HEK293T (cell line): Measurements from ENCODE around the gene MDK.

Source experiments
- ARNT ChIP-seq: fragments of 450-650 bp; IDR thresholded peaks from 2 replicates; pipeline ENCODE4 v1.6.1; 2017; ENCODE audit warnings: mild to moderate bottlenecking
- BHLHE40 ChIP-seq: fragments of 450-650 bp; IDR thresholded peaks from 2 replicates; pipeline ENCODE4 v1.6.1; 2016; ENCODE audit warnings: mild to moderate bottlenecking, moderate library complexity, borderline replicate concordance
- ELF4 ChIP-seq: fragments of 450-650 bp; IDR thresholded peaks from 2 replicates; pipeline ENCODE4 v1.6.1; 2017; ENCODE audit warnings: antibody characterized with exemption
- FOXA1 ChIP-seq: fragments of 450-650 bp; IDR thresholded peaks from 2 replicates; pipeline ENCODE4 v1.6.1; 2016; ENCODE audit warnings: mild to moderate bottlenecking
- FOXK2 ChIP-seq: fragments of 450-650 bp; IDR thresholded peaks from 2 replicates; pipeline ENCODE4 v1.6.1; 2016; ENCODE audit warnings: mild to moderate bottlenecking
- FOXM1 ChIP-seq: fragments of 450-650 bp; IDR thresholded peaks from 2 replicates; pipeline ENCODE4 v1.6.1; 2017; ENCODE audit warnings: mild to moderate bottlenecking, borderline replicate concordance
- HDGF ChIP-seq: fragments of 450-650 bp; IDR thresholded peaks from 2 replicates; pipeline ENCODE4 v1.6.1; 2017; ENCODE audit warnings: antibody characterized with exemption, borderline replicate concordance
- NFRKB ChIP-seq: fragments of 450-650 bp; IDR thresholded peaks from 2 replicates; pipeline ENCODE4 v1.6.1; 2016; ENCODE audit warnings: mild to moderate bottlenecking, moderate library complexity
- SP1 ChIP-seq: fragments of 450-650 bp; IDR thresholded peaks from 2 replicates; pipeline ENCODE4 v1.6.1; 2017
- SUZ12 ChIP-seq: fragments of 450-650 bp; IDR thresholded peaks from 2 replicates; pipeline ENCODE4 v1.6.1; 2016; ENCODE audit warnings: mild to moderate bottlenecking
- TARDBP ChIP-seq: fragments of 450-650 bp; IDR thresholded peaks from 2 replicates; pipeline ENCODE4 v1.6.1; 2016
- TF ChIP-seq, protein P1 (sequence below): fragments of 450-650 bp; IDR thresholded peaks from 2 replicates; pipeline ENCODE4 v1.6.1; 2016

DNA sequence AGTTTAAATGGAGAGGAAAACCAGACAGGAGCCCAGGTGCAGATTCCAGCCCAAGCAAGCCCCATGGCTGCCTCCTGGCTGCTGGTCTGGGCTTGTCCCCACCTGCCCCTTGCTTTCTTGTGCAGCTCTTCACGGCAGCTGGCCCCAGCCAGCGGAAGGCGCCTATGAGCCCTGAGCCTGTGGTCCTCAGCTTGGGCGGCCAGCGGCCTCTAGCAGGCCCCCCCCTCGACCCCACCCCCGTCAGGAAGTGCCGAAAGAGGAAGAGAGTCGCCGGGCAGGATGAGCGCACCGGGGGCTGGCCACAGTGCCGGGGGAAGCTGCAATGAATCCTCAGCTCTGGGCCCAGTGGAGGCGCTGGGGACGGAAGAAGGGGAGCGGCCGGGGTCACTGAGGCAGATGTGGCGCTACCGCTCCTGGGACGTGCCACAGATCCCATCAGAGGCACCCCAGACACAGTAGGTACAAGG, 36.3 kb upstream of the MDK start:
- TF ChIP-seq ARNT (no peak), FOXA1 (no peak), BHLHE40 (no peak), FOXM1 (no peak), ELF4 (no peak), HDGF (no peak), SP1 (no peak), NFRKB (no peak), TARDBP (no peak), SUZ12 (no peak), FOXK2 (no peak)
- TF ChIP-seq, protein P1, sequence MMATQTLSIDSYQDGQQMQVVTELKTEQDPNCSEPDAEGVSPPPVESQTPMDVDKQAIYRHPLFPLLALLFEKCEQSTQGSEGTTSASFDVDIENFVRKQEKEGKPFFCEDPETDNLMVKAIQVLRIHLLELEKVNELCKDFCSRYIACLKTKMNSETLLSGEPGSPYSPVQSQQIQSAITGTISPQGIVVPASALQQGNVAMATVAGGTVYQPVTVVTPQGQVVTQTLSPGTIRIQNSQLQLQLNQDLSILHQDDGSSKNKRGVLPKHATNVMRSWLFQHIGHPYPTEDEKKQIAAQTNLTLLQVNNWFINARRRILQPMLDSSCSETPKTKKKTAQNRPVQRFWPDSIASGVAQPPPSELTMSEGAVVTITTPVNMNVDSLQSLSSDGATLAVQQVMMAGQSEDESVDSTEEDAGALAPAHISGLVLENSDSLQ: no peak
